ENCODE results near the gene SYCP3. TPM values are rescaled to one million over a fixed set of nuclear protein-coding genes. Genes with fewer than 3 reads are reported as not detected.

SYCP3 gene
- polyA plus RNA-seq, 1 donor (not counting 4 experiments of a cell fraction or from before 2014, with no cell fraction given), result 0.16 TPM

GRCh38 chr12:101777978-101778377 lies 38.7 kb upstream of the SYCP3 start:
- FAIRE-seq (no peak), DNase-seq (ENCODE audit: low read depth, low spot score) (no peak)
- Histone ChIP-seq H3K9me3 (ENCODE audit: control insufficient read depth, low read depth, low read length) (no peaks in the 10 kb centered on the region), H3K36me3 (ENCODE audit: control insufficient read depth in 2 of 2, extremely low read depth in 1 of 2, insufficient read depth in 2 of 2, low read length in 2 of 2) (peaks cover 4% of the 10 kb centered on the region in 2 experiments), H3K4me2 (ENCODE audit: control insufficient read depth, extremely low read depth, insufficient read depth, low read depth, low read length) (no peak overlapping the region), H3K27me3 (ENCODE audit: control insufficient read depth, extremely low read depth, insufficient read depth, low read length) (no peaks in the 10 kb centered on the region), H3K9me1 (ENCODE audit: control insufficient read depth, extremely low read depth, insufficient read depth, low read length) (no peaks in the 10 kb centered on the region), H3K79me2 (ENCODE audit: control insufficient read depth, insufficient read depth, low read length) (no peaks in the 10 kb centered on the region), H4K20me1 (ENCODE audit: control insufficient read depth, extremely low read depth, insufficient read depth, low read length) (no peaks in the 10 kb centered on the region), H3K4me1 (ENCODE audit: control insufficient read depth, extremely low read depth, insufficient read depth, low read length) (no peaks in the 10 kb centered on the region), H3K9ac (ENCODE audit: control insufficient read depth, extremely low read depth, insufficient read depth, low read length) (no peak overlapping the region), H2AFZ (ENCODE audit: control insufficient read depth, low read length) (no peak overlapping the region), H3K4me3 (ENCODE audit: control insufficient read depth in 2 of 3, extremely low read depth in 1 of 3, insufficient read depth in 2 of 3, low read depth in 1 of 3, low read length in 3 of 3) (no peak overlapping the region), H3K27ac (ENCODE audit: control insufficient read depth, insufficient read depth, low read length) (no peak overlapping the region)
- dilution Hi-C loops (cut with MboI; ENCODE audit: extremely low pct_ligation_motif_present, low sequenced_read_pairs), result no loop called here
- TF ChIP-seq CTCF (optimal IDR thresholded peaks at IDR 0.05 in 1 of 3, IDR thresholded peaks at IDR 0.05 in 1 of 3, conservative IDR thresholded peaks at IDR 0.05 in 1 of 3; ENCODE audit: extremely low read depth in 1 of 3, insufficient read depth in 2 of 3, low read length in 3 of 3) (no peak), EZH2 (IDR thresholded peaks at IDR 0.05; ENCODE audit: low read length) (no peak)

GRCh38 chr12:101777485-101777884 lies 38.2 kb upstream of the SYCP3 start:
- H3K36me3 ChIP-seq (ENCODE audit: control insufficient read depth in 2 of 2, extremely low read depth in 1 of 2, insufficient read depth in 2 of 2, low read length in 2 of 2), result peaks cover 4% of the 10 kb centered on the region in 2 experiments
- H3K9ac ChIP-seq (ENCODE audit: control insufficient read depth, extremely low read depth, insufficient read depth, low read length), result no peak overlapping the region
- H4K20me1 ChIP-seq (ENCODE audit: control insufficient read depth, extremely low read depth, insufficient read depth, low read length), result no peaks in the 10 kb centered on the region
- DNase-seq (ENCODE audit: low read depth, low spot score), result no peak
- H3K4me3 ChIP-seq (ENCODE audit: control insufficient read depth in 2 of 3, extremely low read depth in 1 of 3, insufficient read depth in 2 of 3, low read depth in 1 of 3, low read length in 3 of 3), result no peak overlapping the region
- FAIRE-seq, result no peak
- H3K4me1 ChIP-seq (ENCODE audit: control insufficient read depth, extremely low read depth, insufficient read depth, low read length), result no peaks in the 10 kb centered on the region
- no peak overlapping the region for H3K4me2 ChIP-seq (ENCODE audit: control insufficient read depth, extremely low read depth, insufficient read depth, low read depth, low read length)
- no peak for TF ChIP-seq CTCF (optimal IDR thresholded peaks at IDR 0.05 in 1 of 3, IDR thresholded peaks at IDR 0.05 in 1 of 3, conservative IDR thresholded peaks at IDR 0.05 in 1 of 3; ENCODE audit: extremely low read depth in 1 of 3, insufficient read depth in 2 of 3, low read length in 3 of 3)
- TF ChIP-seq EZH2 (IDR thresholded peaks at IDR 0.05; ENCODE audit: low read length), result no peak
- dilution Hi-C loops (cut with MboI; ENCODE audit: extremely low pct_ligation_motif_present, low sequenced_read_pairs), result no loop called here
- no peak overlapping the region for H2AFZ ChIP-seq (ENCODE audit: control insufficient read depth, low read length)
- no peak overlapping the region for H3K27ac ChIP-seq (ENCODE audit: control insufficient read depth, insufficient read depth, low read length)
- H3K9me1 ChIP-seq (ENCODE audit: control insufficient read depth, extremely low read depth, insufficient read depth, low read length), result no peaks in the 10 kb centered on the region
- no peaks in the 10 kb centered on the region for H3K9me3 ChIP-seq (ENCODE audit: control insufficient read depth, low read depth, low read length)
- H3K79me2 ChIP-seq (ENCODE audit: control insufficient read depth, insufficient read depth, low read length), result no peaks in the 10 kb centered on the region
- no peaks in the 10 kb centered on the region for H3K27me3 ChIP-seq (ENCODE audit: control insufficient read depth, extremely low read depth, insufficient read depth, low read length)

All from keratinocyte (primary cell).